Measurements from ENCODE around the gene CDH4.

- no peak for TF ChIP-seq CTCF (IDR thresholded peaks at IDR 0.05; ENCODE audit: insufficient read depth, low read length)
- TF ChIP-seq POLR2AphosphoS5 (IDR thresholded peaks at IDR 0.05; ENCODE audit: low read depth): no peak
Observed at GRCh38 chr20:61292391-61292790, 40.3 kb downstream of the CDH4 start.
